H9 (cell line): ENCODE results near the gene LYPD4. TPM values are rescaled to one million over a fixed set of nuclear protein-coding genes. Genes with fewer than 3 reads are reported as not detected.

Experiments used
- DNase-seq: peaks from one replicate; pipeline ENCODE4 v3.0.0-alpha.2; 2017
- H2AFZ ChIP-seq: one replicate; pipeline ENCODE4 v1.6.1; 2013; ENCODE audit warnings: mild to moderate bottlenecking, low read length, control low read depth, moderate library complexity
- H2AK5ac ChIP-seq: 2 replicates; pipeline ENCODE4 v1.6.1; 2013; ENCODE audit warnings: low read length, control low read depth, mixed read lengths; ENCODE audit not compliant: insufficient read length
- H2BK120ac ChIP-seq: one replicate; pipeline ENCODE4 v1.6.1; 2013; ENCODE audit warnings: low read depth, mild to moderate bottlenecking, low read length, control low read depth, inconsistent platforms; ENCODE audit not compliant: poor library complexity, severe bottlenecking
- H2BK12ac ChIP-seq: 2 replicates; pipeline ENCODE4 v1.6.1; 2013; ENCODE audit warnings: low read length, control low read depth, mixed read lengths, low read depth; ENCODE audit not compliant: insufficient read length
- H2BK15ac ChIP-seq: 2 replicates; pipeline ENCODE4 v1.6.1; 2013; ENCODE audit warnings: low read depth, low read length, control low read depth
- H2BK20ac ChIP-seq: one replicate; pipeline ENCODE4 v1.6.1; 2013; ENCODE audit warnings: low read depth, mild to moderate bottlenecking, low read length, control low read depth, inconsistent platforms; ENCODE audit not compliant: poor library complexity, severe bottlenecking
- H2BK5ac ChIP-seq: 2 replicates; pipeline ENCODE4 v1.6.1; 2013; ENCODE audit warnings: low read length, control low read depth, mixed read lengths; ENCODE audit not compliant: insufficient read length
- H3K14ac ChIP-seq: 2 replicates; pipeline ENCODE4 v1.6.1; 2013; ENCODE audit warnings: low read length, control low read depth; ENCODE audit not compliant: insufficient read depth
- H3K18ac ChIP-seq: 2 replicates; pipeline ENCODE4 v1.6.1; 2013; ENCODE audit warnings: low read depth, mild to moderate bottlenecking, mixed read lengths, low read length, control low read depth; ENCODE audit not compliant: insufficient read length
- H3K23ac ChIP-seq: 2 replicates; pipeline ENCODE4 v1.6.1; 2013; ENCODE audit warnings: low read length, control low read depth, mixed read lengths, low read depth; ENCODE audit not compliant: insufficient read length
- H3K23me2 ChIP-seq: 2 replicates; pipeline ENCODE4 v1.6.1; 2013; ENCODE audit warnings: low read depth, mild to moderate bottlenecking, mixed read lengths, low read length, control low read depth; ENCODE audit not compliant: insufficient read length, poor library complexity, severe bottlenecking
- H3K27ac ChIP-seq: 2 replicates; pipeline ENCODE4 v1.5.1; 2013; ENCODE audit warnings: low read length, control low read depth, mixed read lengths, low read depth; ENCODE audit not compliant: insufficient read length
- H3K27me3 ChIP-seq: 2 replicates; pipeline ENCODE4 v1.6.1; 2013; ENCODE audit warnings: low read length, control low read depth, inconsistent platforms; ENCODE audit not compliant: insufficient read depth
- H3K4ac ChIP-seq: 2 replicates; pipeline ENCODE4 v1.6.1; 2013; ENCODE audit warnings: low read depth, mild to moderate bottlenecking, control low read depth, inconsistent platforms, low read length, moderate library complexity
- H3K4me1 ChIP-seq: 2 replicates; pipeline ENCODE4 v1.6.1; 2013; ENCODE audit warnings: low read length, control low read depth, inconsistent platforms; ENCODE audit not compliant: insufficient read depth
- H3K4me2 ChIP-seq: 2 replicates; pipeline ENCODE4 v1.6.1; 2013; ENCODE audit warnings: low read length, control low read depth, mixed read lengths; ENCODE audit not compliant: insufficient read length, insufficient read depth
- H3K56ac ChIP-seq: 2 replicates; pipeline ENCODE4 v1.6.1; 2013; ENCODE audit warnings: low read depth, mild to moderate bottlenecking, mixed read lengths, low read length, control low read depth; ENCODE audit not compliant: insufficient read length
- H3K79me1 ChIP-seq: 2 replicates; pipeline ENCODE4 v1.6.1; 2013; ENCODE audit warnings: low read depth, mild to moderate bottlenecking, moderate library complexity, low read length, control low read depth, inconsistent platforms; ENCODE audit not compliant: insufficient read depth, poor library complexity, severe bottlenecking
- H3K79me2 ChIP-seq: 2 replicates; pipeline ENCODE4 v1.6.1; 2013; ENCODE audit warnings: low read length, control low read depth, inconsistent platforms; ENCODE audit not compliant: insufficient read depth
- H3K9ac ChIP-seq: 2 replicates; pipeline ENCODE4 v1.6.1; 2013; ENCODE audit warnings: low read length, control low read depth, mixed read lengths; ENCODE audit not compliant: insufficient read length; ENCODE audit errors: extremely low read depth
- H3K9me3 ChIP-seq: one replicate; pipeline ENCODE4 v1.6.1; 2013; ENCODE audit warnings: low read depth, low read length, inconsistent platforms; ENCODE audit not compliant: control insufficient read depth
- H3T11ph ChIP-seq: one replicate; pipeline ENCODE4 v1.6.1; 2013; ENCODE audit warnings: mild to moderate bottlenecking, low read length, control low read depth, inconsistent platforms
- H4K20me1 ChIP-seq: one replicate; pipeline ENCODE4 v1.6.1; 2013; ENCODE audit not compliant: control insufficient read depth, insufficient read length, insufficient read depth
- H4K5ac ChIP-seq: 2 replicates; pipeline ENCODE4 v1.6.1; 2013; ENCODE audit warnings: low read depth, mild to moderate bottlenecking, mixed read lengths, low read length, control low read depth; ENCODE audit not compliant: insufficient read length
- H4K8ac ChIP-seq: replicated peaks from 2 replicates; pipeline ENCODE4 v1.6.1; 2013; ENCODE audit warnings: low read length, control low read depth, mixed read lengths, low read depth; ENCODE audit not compliant: insufficient read length
- H4K91ac ChIP-seq: 2 replicates; pipeline ENCODE4 v1.6.1; 2013; ENCODE audit warnings: low read depth, mild to moderate bottlenecking, moderate library complexity, mixed read lengths, low read length, control low read depth; ENCODE audit not compliant: insufficient read length
- H3K27ac Mint-ChIP-seq, 3 experiments: 2 replicates in 2 of 3; 3 replicates in 1 of 3; pipeline ENCODE4 v1.8.0; 2020 to 2021; ENCODE audit warnings: mixed read lengths in 3 of 3, mild to moderate bottlenecking in 1 of 3, moderate library complexity in 1 of 3
- H3K27me3 Mint-ChIP-seq: 2 replicates; pipeline ENCODE4 v1.8.0; 2021; ENCODE audit warnings: low read depth, mild to moderate bottlenecking, moderate library complexity, mixed read lengths
- H3K36me3 Mint-ChIP-seq, 3 experiments: 2 replicates in 2 of 3; 3 replicates in 1 of 3; pipeline ENCODE4 v1.8.0; 2020 to 2021; ENCODE audit warnings: low read depth in 3 of 3, mixed read lengths in 3 of 3; ENCODE audit not compliant: insufficient read depth in 1 of 3
- H3K4me1 Mint-ChIP-seq, 2 experiments: 2 replicates each; pipeline ENCODE4 v1.8.0; 2020; ENCODE audit warnings: mixed read lengths in 2 of 2
- H3K4me3 Mint-ChIP-seq, 2 experiments: 2 replicates in 1 of 2; 3 replicates in 1 of 2; pipeline ENCODE4 v1.8.0; 2020 to 2021; ENCODE audit warnings: mild to moderate bottlenecking in 2 of 2, mixed read lengths in 2 of 2, moderate library complexity in 1 of 2
- H3K9me3 Mint-ChIP-seq, 2 experiments: 2 replicates in 1 of 2; 3 replicates in 1 of 2; pipeline ENCODE4 v1.8.0; 2020; ENCODE audit warnings: mild to moderate bottlenecking in 2 of 2, mixed read lengths in 2 of 2, moderate library complexity in 1 of 2
- CTCF ChIP-seq: fragments of 200-600 bp; sonication (generic); conservative IDR thresholded peaks from 3 replicates; pipeline ENCODE4 v1.8.0; 2021; ENCODE audit warnings: antibody characterized with exemption, mild to moderate bottlenecking
- WGBS: extraction: QIAGEN DNeasy Blood & Tissue Kit; methylation state at CpG from one replicate; pipeline ENCODE4 v1.1.7; 2013; ENCODE audit warnings: missing lambda C conversion rate, low lambda C conversion rate, mixed read lengths; ENCODE audit not compliant: insufficient read length; ENCODE audit errors: extremely low coverage; 5-methylcytosine and 5-hydroxymethylcytosine counted together
- total RNA-seq: library from RNA; stranded (reverse); gene quantifications from 2 replicates; pipeline ENCODE4 v1.2.1, GENCODE V29; 2021

LYPD4 gene
- total RNA-seq, 1 experiment from 2014 or later, result not detected

DNA sequence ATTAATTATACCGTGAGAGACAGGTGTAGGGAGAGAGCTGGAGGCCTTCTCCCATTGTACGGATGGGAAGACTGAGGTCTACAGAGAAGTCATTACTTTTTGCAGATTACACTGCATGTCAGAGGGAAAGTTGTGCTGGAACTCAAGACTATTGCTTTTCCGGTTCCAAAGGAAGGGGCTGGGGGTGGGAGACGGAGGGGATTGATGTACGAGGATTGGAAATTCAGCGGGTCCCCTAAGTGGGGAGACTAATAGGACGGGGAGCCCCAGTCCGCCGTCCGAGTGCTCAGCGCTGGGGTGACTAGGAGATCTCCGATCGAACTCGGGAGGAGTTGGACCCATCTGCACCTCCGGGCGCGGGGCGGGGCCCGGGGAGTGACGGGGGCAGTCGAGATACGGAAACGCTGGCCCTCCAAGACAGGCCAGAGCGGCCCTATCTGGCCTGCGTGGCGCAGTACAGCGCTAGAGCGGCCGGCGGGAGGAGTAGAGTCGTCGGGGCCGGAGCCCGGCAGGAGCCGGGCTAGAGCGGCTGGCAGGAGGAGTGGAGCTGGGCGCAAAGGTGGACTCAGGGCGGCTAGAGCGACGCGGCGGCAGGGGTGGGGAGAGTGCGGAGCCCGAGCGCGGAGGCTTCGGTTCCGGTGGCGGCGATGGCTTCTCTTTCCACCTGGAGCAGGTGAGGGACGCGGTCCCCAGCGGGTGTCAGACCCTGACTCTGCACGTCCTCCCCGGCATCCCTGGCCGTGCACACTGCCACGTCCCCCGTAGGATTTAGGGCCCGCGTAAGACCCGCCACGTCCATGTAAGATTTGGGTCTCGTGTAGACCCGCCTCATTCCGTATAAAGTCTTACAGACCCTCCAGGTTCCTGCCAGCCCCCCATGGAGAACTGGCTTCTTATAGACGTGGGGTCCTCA is 39.6 kb upstream of the LYPD4 start:
- Histone ChIP-seq H4K8ac (no peak overlapping the region), H2BK120ac (no peak overlapping the region), H4K91ac (no peak overlapping the region), H3K4me2 (peak overlapping the region; percentile 98), H3K23me2 (peaks cover 20% of the 10 kb centered on the region), H3K27ac (no peak overlapping the region), H2BK5ac (no peak overlapping the region), H3K23ac (no peak overlapping the region), H2AK5ac (no peak overlapping the region), H2BK20ac (no peak overlapping the region), H3K4me1 (peaks cover 8% of the 10 kb centered on the region), H3K18ac (no peak overlapping the region), H3K9me3 (no peaks in the 10 kb centered on the region), H4K5ac (no peak overlapping the region), H3K27me3 (no peaks in the 10 kb centered on the region; the same call in 1 of the 2 replicates), H4K20me1 (no peaks in the 10 kb centered on the region), H2BK15ac (no peak overlapping the region), H3K56ac (no peak overlapping the region), H3K79me1 (no peaks in the 10 kb centered on the region), H3T11ph (no peak overlapping the region), H3K9ac (peak overlapping the region; percentile 92), H3K14ac (no peak overlapping the region; the same call in 1 of the 2 replicates), H3K79me2 (no peaks in the 10 kb centered on the region), H3K4ac (no peak overlapping the region), H2BK12ac (no peak overlapping the region), H2AFZ (no peak overlapping the region)
- Mint-ChIP-seq H3K4me3 (peak overlapping the region; percentile 84 to 94), H3K4me1 (peaks cover 27 to 50% of the 10 kb centered on the region in 2 experiments), H3K36me3 (peaks cover 0 to 1% (median 0%) of the 10 kb centered on the region in 3 experiments; a peak in 3 of 7 replicates), H3K27me3 (peaks cover 34% of the 10 kb centered on the region), H3K9me3 (no peaks in the 10 kb centered on the region; a peak in 1 of 5 replicates), H3K27ac (peak overlapping the region in 2 of 3 experiments; percentile 29 to 83; a peak in 4 of 7 replicates)
- no peak for TF ChIP-seq CTCF
- WGBS, result no CpG with 5 or more reads among the region's 66 CpGs
- DNase-seq, result peak; percentile 97
